ENCODE data around the gene TXK.

The TXK gene

DNA sequence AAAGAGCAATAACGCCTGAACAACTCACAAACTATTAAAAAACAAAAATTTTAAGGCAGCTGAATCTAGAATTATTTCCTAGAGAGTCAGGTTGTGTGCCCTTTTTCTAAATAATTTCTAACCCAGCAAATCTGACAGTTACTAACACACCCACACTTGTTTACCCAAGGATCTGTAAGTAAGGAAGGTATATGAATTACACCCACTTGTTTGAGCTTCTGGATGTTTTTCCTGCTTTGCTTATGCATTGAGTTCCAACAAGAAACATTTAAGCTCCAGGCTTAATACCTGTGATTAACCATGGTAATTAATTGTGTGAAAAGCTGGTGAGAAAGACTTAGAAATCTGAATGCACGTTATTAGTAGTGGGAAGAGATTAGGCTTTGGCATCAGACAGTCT lies 115.9 kb downstream of the TXK start:
- no peak for DNase-seq (ENCODE audit: low read depth)

DNA sequence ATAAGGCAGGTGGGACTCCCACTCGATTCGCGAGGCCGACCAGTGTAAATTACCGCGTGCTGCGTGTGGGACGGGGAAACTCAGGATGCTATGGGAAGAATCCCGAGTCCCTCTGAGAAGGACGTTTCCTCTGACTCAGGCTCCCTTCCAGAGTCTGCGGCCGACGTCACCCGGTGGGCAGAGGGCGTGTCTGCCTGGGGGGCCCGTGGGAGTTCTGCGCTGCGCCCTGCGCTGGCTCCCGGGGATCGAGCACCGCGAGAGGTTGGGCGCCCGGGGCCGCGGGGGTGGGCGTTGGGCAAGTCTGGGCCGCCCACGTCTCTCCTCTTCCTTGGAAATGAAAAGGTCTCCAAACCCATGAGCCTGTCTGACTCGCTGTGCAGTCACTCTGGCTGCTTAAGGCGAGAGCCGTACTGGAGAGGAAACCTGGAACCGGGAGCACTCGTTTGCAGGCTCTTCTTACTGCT lies 116.9 kb downstream of the TXK start:
- peak; percentile 58 for DNase-seq (ENCODE audit: low read depth)
